Renal pelvis (tissue), 4 donors: ENCODE results near the gene CENPP. TPM values are rescaled to one million over a fixed set of nuclear protein-coding genes. Genes with fewer than 3 reads are reported as not detected.
"Not testable (repeated sequence)": the region's sequence is repeated elsewhere in the genome, so short reads cannot be mapped to it uniquely, and the experiment has no call there.

ENCODE experiments used
- DNase-seq: peaks from one replicate; pipeline ENCODE4 v3.0.0-alpha.2; 2013
- polyA plus RNA-seq, 3 donors: library from polyadenylated mRNA; unstranded; fragments of 120-200 nt; gene quantifications; one replicate each; pipeline ENCODE4 v1.2.1, GENCODE V29; 2013; ENCODE audit not compliant: insufficient read length in 3 of 3

CENPP gene
- polyA plus RNA-seq, 3 donors, result 5.3 to 8.4 (median 5.9) TPM

DNA sequence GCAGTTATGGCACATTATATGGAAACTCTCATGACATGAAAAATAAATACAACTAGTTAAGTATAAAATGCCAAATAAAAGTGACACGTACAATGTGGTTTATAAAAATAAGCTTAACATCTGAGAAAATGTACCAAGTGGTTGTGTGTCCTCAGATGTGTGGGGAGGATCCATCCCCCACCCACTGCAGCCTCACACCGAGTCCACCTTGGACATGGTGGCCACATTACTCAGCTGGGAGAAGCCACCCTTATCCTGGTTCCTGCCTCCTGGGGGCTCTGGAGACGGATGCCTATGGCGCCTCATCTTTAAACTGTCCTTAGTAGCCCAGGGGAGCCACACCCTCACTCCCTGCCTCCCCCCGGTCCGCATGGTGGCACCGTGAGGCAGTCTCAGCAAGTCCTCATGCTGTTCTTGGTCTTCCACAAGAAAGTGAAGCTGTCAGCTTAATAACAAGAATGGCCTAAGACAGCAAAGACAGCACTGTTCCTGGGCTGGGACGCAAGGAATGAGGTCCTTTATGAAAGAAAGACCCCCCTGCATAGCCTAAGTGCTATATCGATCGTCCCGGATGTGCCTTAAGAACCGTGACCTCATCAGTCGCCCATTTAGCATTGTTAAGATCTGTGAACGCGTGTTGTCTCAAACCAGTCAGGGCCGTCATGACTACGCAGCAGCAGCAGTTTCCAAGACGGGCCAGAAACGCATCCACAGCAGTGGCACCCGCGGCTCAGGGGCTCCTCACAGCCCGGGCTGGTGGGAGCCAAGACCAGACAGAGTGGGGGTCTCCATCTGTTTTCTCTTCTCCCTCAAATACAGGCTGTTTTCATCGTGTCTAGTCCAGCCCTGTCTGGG lies 287.7 kb downstream of the CENPP start:
- DNase-seq, result no peak

DNA sequence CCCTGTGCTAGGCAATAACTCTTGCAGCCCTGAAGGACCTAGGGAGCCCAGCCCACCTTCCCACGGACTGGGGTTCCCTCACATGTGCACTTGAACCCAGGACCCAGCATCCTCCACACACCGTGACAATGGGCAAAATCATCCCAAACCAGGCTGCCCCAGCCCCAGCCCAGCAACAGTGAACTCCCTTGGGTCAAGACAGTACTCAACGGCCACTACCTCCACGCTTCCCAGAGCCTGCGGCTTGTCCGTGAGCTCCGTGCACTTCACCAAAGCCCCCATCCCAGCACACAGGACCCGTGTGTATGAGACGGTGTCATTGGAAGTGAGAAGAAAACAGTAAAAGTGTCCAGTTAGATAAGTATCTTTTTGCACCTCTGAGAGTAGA lies 288.4 kb downstream of the CENPP start:
- no peak for DNase-seq

DNA sequence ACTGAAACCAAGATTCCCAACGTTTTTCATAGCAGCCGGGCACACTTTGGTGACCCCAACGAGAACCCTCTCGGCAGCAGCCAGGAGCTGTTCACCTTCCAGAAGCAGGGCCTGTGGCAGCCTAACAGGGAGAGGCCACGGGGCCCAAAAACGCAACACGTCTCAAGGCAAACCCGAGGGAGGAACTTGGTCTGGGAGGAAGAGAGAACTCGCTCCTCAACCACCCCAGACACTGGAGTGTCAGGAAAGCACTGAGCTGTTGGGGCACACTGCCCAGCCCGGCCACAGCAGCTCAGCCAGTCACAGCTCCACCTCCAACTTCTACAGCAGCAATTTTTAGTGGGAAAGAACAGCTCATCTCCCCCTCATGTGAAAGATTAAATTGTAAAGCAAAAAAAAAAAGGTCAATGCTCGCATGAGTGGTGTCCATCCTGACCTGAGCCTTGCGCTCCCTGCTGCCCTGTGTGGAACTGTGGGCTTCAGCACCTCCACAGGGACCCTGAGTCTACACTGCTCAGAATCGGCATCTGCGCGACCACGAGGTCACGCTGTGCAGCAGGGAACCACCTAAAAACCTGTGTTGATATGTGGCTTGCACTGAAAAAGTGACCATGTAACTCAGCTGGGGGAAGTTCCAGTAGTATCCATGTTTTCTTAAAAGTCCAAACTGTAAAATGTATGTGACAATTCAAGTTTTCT lies 289.2 kb downstream of the CENPP start:
- DNase-seq, result no peak

GRCh38 chr9:92615790-92616189 lies 290.0 kb downstream of the CENPP start:
- no peak for DNase-seq

GRCh38 chr9:92616199-92616641 lies 290.5 kb downstream of the CENPP start:
- no peak for DNase-seq

DNA sequence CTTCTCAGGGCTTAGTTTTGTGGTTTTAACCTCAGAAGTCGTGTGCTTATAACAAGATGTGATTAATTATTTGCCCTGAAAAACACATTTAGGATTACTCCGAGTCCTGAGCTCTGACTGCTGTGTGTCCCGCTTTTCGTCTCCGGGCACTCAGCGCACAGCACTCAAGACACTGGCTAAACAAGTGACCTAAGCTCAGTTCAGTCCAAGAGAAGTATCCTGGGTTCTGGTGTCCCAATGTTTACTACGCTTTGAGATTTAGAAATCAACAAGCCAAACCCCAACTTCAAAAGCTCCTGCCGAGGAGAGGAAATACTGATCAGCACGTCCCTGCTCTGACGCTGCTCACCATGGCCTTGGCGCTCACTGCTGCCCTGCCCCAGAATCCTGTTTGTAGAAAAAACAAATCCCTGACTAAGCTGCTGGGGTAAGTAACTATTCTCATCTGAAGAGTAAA lies 290.9 kb downstream of the CENPP start:
- DNase-seq, result no peak

- no peak for DNase-seq
These were observed 291.6 kb downstream of the CENPP start for GRCh38 chr9:92617195-92617813.

DNA sequence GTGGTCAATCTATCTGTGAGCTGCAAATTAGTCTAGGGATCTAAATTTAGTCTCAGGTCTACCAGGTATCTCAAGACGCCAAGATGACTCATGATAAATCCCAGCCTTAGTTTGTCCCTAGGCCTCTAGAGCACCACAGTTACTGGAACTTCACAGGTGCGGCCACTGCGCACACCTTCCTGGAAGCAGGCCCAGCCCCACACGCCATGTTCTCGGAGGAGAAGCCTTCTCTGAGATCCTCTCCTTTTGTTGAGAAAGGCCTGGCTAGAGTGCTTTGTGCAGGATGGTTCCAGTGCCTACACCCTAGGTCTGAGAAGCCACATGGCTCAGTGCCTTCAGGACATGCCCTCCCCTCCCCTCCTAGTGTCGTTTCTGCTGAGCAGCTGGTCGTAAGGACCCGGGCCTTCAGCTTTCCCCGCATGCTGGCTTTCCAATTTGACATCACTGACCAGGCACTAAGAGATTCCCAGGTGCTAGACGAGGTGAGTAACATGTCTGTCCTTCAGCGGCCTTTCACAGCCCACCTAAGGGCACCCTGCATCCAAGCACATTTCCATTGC lies 292.3 kb downstream of the CENPP start:
- no peak for DNase-seq

DNA sequence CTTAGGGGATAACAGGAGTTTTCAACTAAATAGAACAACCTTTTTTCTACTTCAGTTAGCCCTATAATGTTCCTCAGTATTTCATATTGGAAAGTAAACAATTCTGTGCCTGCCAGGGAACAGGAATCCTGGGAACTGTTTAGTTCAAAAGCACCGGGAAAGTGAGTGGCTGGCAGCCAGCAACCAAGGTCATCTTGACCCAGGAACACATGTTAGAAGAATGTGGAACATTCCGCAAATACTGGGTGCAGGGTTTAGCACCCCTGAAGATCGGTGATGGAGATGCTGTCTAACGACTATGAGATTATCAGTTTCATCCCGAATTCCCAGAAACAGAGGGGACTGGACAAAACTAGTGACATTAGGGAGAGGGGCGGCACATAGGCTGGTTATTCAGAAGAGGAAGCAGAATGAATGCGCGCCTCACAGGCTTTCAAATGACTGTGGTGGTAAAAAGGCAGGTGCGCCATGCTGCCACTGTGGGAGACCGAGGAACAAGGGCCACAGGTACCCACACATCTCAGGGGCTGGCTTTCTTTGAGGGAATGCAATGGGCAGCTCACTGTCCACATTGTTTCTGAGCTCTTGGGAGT lies 293.0 kb downstream of the CENPP start:
- DNase-seq, result no peak

DNA sequence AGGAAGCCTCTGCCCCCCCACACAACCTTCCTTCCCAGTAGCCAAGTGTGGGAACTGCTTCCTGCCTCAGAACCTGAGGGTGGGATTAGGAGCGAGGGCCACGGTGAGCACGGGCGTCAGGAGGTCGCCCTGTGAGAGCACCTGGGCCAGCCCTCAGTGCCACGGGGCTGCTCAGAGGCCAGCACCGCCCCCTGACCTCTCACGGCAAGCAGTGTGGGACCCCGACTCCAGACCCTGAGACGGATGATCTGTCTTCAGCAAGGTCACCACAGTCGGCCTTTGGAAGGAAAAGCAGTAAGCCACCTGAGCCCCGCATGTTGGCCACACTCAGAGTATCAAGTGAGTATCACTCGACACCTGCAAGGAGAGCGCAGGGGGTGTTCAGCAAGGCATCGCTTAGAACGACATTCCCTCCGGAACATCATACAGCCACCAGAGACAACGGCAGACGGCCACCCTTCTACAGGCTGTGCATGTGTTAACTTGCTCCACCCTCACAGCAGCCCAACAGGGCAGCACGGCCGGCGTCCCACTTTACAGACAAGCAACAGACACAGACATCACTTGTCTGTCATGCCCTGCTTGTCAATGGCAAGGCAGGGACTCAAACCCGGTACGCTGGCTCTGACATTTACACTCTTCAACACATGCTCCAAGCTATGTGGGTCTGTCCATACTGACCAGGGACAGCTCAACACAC lies 294.0 kb downstream of the CENPP start:
- no peak for DNase-seq

- no peak for DNase-seq
These were observed 295.1 kb downstream of the CENPP start for GRCh38 chr9:92620845-92621244.

DNA sequence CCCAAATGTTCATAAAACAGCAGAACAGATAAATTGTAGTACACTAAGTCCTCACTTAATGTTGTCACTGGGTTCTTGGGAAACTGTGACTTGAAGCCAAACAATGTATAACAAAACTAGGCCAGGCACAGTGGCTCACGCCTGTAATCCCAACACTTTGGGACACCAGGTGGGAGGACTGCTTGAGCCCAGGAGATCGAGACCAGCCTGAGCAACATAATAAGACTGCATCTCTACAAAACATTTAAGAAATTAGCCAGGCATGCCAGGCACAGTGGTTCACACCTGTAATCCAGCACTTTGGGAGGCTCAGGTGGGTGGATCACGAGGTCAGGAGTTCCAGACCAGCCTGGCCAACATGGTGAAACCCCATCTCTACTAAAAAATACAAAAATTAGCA lies 298.2 kb downstream of the CENPP start:
- not testable (repeated sequence) for DNase-seq

DNA sequence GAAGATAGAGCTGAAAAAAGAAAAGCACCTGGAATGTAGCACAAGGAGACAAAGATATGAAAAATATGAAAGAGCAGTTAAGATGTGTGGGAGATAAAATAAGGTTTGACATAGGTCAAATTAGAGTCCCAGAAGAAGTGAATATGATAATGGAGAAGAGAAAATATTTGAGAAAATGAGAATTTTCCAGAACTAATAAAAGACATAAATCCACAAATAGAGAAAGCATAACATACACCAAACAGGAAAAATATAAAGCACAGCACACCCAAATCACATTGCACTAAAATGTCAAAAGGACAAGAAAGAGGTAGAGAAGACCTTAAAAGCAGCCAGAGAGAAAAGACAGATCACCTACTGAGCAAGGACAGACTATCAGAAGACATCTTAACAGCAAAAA lies 300.7 kb downstream of the CENPP start:
- DNase-seq, result no peak

DNA sequence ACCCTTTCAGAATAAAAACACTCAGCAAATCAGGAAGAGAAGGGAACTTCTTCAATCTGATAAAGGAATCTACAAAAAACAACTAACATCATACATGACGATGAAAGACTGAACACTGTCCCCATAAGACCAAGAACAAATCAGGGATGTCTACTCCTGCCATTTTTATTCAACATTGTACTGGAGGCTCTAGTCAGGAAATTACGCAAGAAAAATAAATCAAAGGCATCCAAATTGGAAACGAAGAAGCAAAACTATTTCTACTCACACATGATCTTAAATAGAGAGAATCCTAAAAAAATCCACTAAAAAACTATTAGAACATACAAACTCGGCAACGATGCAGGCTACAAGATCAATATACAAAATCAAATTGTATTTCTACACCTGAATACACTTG lies 301.9 kb downstream of the CENPP start:
- DNase-seq, result no peak

- no peak for DNase-seq
These were observed 305.9 kb downstream of the CENPP start for GRCh38 chr9:92631452-92632343.

GRCh38 chr9:92632641-92633040 lies 306.9 kb downstream of the CENPP start:
- no peak for DNase-seq

- no peak for DNase-seq
These were observed 308.0 kb downstream of the CENPP start for GRCh38 chr9:92633614-92634278.

- peak; percentile 59 for DNase-seq
These were observed 309.2 kb downstream of the CENPP start for GRCh38 chr9:92634712-92635605.

- DNase-seq, result no peak
These were observed 310.0 kb downstream of the CENPP start for GRCh38 chr9:92635760-92636159.
